Activated gamma-delta T cell treated with anti-CD3 and anti-CD28 coated beads, Interleukin-2, amount 50 U/mL, for 16 hours (primary cell): ENCODE measurements around the gene LCE1E.

Experiments
- DNase-seq: peaks from one replicate; pipeline ENCODE4 v3.0.0-alpha.2; 2020; ENCODE audit warnings: low read depth

The LCE1E gene

DNA sequence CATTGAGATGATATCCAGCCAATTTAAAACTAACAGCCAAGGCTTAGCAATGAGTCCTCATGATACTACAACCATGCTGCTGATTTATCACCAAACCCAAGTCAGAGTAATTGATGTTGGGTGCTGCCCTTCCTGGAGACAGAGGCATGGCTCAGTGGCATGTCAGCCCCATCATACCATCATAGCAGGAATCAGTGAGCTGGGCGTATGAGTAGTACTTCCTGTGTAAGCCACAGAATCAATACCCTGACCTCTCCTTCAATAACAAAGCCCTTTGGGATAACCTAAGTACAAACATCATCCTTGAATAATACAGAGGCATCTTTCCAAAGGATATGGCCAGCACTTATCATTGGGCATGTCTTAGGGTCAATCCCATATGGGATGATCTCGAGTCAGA is 3.0 kb upstream of the LCE1E start:
- no peak for DNase-seq

DNA sequence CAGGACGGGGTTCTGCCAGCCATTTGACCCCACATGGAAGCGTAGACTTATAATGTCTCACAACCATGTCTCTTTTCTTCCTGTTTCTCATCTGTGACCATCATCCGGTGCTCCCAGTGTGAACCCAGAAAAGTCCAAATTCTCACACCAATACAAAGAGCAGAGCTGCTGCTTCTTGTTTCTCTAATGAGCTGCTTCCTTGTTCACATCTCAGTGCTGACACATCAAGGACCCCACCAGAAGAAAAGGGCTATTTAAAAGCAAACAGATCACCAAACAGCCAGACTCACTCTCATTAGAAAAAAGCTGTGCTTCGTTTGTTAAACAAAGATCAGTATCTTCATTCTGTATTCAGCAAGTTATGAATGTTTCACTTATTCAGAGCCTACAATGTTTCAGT is 9.6 kb downstream of the LCE1E start:
- DNase-seq = no peak

DNA sequence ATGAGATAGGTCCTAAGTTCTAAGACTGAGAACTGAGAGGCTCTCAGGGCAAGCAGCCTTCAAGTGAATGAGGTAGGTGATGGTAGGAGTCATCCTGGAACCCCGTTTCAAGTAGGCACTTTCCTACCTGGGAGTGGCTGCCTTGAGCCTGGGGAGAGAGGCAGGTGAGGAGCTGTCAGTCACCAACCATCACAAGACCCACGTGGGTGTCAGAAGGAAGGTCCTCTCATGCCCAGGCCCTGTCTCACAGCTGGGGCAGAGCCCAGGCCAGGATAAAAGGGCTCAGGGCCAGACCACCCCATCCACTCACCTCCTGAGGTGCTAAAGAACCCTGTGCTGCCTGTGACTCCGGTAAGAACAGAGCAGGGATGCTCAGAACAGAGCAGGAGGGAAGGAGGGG is 10.4 kb downstream of the LCE1E start, which contains the start of gene LCE1D:
LCE1D (plus strand) TSS at position 301 of the 400 bp plus-strand sequence. CDS start 1,074 bp downstream, outside the sequence.
- no peak for DNase-seq

DNA sequence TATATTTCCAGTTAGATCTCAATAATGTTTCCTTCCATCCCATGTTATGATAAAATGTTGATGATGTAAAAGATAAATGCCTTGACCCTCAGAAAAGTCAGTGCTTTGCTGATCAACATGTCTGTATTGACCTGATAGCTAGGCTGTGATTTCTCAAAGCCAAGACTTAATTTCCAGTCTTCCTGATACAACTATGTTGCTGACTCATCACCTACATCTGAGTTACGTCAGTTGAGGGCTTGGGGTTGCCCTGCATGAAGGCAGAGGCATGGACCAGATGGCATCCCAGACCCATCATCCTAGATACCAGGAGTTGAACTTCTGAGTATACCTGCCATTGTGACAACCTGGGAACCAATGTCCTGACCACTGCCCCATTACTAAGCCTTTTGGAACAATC is 15.3 kb downstream of the LCE1E start:
- DNase-seq = no peak

DNA sequence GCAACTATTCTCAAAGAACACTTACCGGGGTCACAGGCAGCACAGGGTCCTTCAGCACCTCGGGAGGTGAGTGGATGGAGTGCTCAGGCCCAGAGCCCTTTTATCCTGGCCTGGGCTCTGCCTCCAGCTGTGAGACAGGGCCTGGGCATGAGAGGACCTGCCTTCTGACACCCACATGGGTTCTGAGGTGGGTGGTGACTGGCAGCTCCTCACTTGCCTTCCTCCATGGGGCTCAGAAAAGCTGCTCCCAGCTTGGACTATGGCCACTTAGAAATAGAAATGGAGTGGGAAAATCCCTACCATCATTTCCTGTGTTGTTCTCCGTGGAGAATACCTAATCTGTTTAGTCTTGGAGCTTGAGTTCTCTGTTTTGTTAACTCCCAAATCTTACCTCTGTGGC is 20.5 kb downstream of the LCE1E start, which contains the start of gene LCE1C:
LCE1C (minus strand) TSS at position 76 of the 400 bp plus-strand sequence. CDS start 1,173 bp downstream, outside the sequence.
- DNase-seq = no peak

DNA sequence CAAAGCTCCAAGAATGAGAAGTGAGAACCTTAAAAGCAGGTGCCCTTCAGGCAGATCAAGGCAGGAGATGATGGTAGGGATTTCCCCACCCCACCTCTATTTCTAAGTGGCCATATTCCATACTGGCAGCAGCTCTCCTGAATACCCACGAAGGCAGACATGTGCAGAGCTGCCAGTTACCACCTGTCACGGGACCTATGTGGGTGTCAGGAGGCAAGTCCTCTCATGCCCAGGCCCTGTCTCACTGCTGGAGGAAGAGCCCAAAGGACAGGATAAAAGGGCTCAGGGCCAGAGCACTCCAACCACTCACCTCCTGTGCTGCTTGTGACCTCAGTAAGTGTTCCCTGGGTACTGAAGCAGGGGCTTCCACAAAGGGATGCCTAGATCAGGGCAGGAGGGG is 25.0 kb downstream of the LCE1E start:
- DNase-seq = no peak

DNA sequence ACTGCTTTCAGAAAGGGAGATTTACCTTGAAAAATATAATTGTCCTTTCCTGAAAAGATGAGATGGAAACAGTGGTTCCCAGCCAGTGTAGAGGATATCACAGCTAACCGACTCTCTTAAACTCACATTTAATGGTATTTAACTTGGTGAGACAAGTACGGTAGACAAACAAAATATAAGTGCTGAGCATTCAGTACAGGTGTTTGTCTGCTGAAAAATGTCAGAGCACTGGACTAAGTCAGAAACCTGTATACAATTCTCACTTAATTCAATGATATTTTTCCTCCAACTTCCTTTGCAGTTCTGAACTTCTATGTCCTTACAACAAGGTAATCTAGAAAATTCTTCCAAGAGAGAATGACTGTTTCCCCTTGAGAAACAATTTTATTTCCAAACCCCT is 25.6 kb downstream of the LCE1E start, which contains the start of gene LCE1B:
LCE1B (plus strand) TSS at position 301 of the 400 bp plus-strand sequence. CDS start 476 bp downstream, outside the sequence.
- DNase-seq = no peak

DNA sequence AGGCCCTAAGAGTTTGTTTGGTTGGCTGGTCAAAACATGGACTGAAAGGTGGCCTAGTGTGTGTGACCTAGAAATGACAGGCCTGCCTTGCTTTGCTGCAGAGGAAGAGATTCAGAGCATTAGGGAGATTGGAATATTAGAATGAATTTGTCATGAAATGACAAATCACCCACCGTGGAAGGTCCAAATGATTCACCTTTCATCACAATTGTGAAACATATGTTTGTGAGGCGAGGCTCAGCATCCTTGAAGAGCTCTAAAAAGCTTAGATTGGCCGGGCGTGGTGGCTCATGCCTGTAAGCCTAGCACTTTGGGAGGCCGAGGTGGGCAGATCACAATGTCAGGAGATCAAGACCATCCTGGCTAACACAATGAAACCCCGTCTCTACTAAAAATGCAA is 31.3 kb downstream of the LCE1E start:
- no peak for DNase-seq

DNA sequence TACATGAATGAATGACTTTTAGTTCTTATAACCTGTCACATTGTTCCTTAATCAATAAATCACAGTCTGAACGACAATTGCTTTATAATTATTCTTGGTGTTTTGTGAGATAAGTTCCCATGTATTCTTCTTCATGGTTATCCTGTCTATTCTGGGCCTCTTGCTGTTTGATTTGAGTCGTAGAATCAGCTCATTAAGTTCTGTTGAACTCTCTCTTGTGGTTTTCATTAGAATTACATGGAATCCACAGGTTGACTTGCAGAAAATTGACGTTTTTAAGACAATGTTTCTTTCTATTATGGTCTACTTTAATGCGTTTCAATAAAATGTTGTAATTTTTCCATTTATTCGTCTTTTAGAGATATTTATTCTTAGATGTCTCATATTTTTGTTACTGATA is 37.2 kb downstream of the LCE1E start:
- DNase-seq = no peak

DNA sequence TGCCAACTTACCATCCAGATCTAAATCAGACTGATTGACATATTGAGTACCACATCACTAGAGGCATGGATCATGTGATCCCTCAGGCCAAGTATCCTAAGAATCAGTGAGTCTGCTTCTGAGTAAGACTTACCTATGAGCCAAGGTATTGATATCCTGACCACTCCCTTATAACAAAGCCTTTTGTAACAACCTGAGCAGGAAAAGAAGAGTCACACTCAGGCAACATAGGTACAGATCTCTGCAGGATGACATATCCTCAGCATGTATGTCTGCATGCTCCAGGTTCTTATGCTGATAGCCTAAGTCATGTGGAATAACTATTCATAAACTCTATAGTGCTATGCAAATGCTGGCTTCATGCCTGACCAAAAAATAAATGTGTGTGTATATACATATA is 38.9 kb downstream of the LCE1E start:
- no peak for DNase-seq

DNA sequence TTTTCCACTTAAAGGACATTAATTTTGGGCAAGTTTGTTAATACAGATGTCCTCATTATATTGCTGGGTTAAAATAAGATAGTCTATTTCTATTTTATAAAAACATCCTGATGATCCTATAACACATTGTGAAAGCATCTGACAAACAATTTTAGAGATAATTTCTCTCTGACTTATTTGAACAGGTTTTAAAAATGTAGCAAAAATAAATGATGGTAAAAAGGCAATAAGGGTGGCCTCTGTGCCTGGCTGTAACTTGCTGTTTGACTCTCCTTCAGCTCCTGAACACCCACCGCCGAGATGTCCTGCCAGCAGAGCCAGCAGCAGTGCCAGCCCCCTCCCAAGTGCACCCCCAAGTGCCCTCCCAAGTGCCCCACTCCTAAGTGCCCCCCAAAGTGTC is 41.1 kb downstream of the LCE1E start, which contains the start of gene LCE1A:
LCE1A (plus strand) TSS at position 301 of the 400 bp plus-strand sequence; CDS start at position 301, 0 bp downstream.
- no peak for DNase-seq

DNA sequence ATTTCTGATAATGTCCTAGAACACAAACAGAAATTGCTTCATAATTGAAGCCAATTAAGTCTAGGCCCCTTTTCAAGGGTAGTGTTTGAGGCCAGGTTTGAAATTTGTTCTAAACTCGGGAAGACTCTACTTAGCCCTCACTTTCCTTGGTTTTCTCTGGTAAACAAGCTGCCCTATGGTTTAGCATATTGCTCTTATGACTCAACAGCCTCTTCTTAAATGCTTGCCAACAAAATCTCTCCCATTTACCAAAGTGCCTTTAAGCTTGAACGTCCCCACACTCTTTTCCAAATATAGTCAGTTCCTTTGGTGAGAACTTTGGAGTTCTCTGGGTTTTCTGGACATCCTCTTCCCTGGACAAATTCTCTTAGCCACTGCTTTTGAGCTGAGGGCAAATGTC is 50.8 kb downstream of the LCE1E start:
- DNase-seq = no peak
